Stomach (tissue), 9 donors: Measurements from ENCODE around the gene NDUFAF2. TPM values are rescaled to one million over a fixed set of nuclear protein-coding genes. Genes with fewer than 3 reads are reported as not detected.
"Not testable (repeated sequence)": the region's sequence is repeated elsewhere in the genome, so short reads cannot be mapped to it uniquely, and the experiment has no call there.

ENCODE experiments used
- DNase-seq, 2 donors: peaks; one replicate each; pipeline versions ENCODE4 v3.0.0 to v3.0.0-alpha.2; 2013 to 2019
- H3K27ac ChIP-seq, 5 donors: fragments of 200-600 bp in 4 of 5; sonication (generic) in 4 of 5; one replicate each; pipeline ENCODE4 v1.5.1; 2013 to 2019; ENCODE audit warnings: mild to moderate bottlenecking in 1 of 5, moderate library complexity in 1 of 5
- H3K27me3 ChIP-seq, 3 donors: fragments of 200-600 bp; sonication (generic); one replicate each; pipeline ENCODE4 v1.5.1; 2017 to 2019; ENCODE audit warnings: mixed run types in 1 of 3
- H3K36me3 ChIP-seq, 4 donors: fragments of 200-600 bp; sonication (generic); 1 replicate in 3 of 4; 2 replicates in 1 of 4; pipeline ENCODE4 v1.5.1; 2016 to 2019
- H3K4me1 ChIP-seq, 4 donors: fragments of 200-600 bp; sonication (generic); one replicate each; pipeline ENCODE4 v1.5.1; 2016 to 2019
- H3K4me3 ChIP-seq, 4 donors: fragments of 200-600 bp; sonication (generic) in 3 of 4; one replicate each; pipeline ENCODE4 v1.5.1; 2016 to 2019; ENCODE audit warnings: mild to moderate bottlenecking in 1 of 4
- H3K9me3 ChIP-seq, 4 donors: fragments of 200-600 bp; sonication (generic); one replicate each; pipeline ENCODE4 v1.5.1; 2016 to 2019
- EP300 ChIP-seq: sonication (generic); formaldehyde crosslinking; IDR thresholded peaks from one replicate; pipeline ENCODE4 v1.6.1; 2017; ENCODE audit warnings: antibody characterized with exemption
- POLR2A ChIP-seq, 4 donors: fragments of 450-650 bp; IDR thresholded peaks; one replicate each; pipeline ENCODE4 v1.6.1; 2016; ENCODE audit warnings: antibody characterized with exemption in 4 of 4, control low read depth in 2 of 4, mild to moderate bottlenecking in 1 of 4, moderate library complexity in 1 of 4
- POLR2AphosphoS5 ChIP-seq, 3 donors: sonication (generic); formaldehyde crosslinking; IDR thresholded peaks; one replicate each; pipeline ENCODE4 v1.6.1; 2016; ENCODE audit warnings: antibody characterized with exemption in 3 of 3
- WGBS, 5 donors: extraction: QIAGEN DNeasy Blood & Tissue Kit in 3 of 5; methylation state at CpG; one replicate each; pipeline versions ENCODE4 v1.1.5 to v1.1.7; 2013 to 2018; 5-methylcytosine and 5-hydroxymethylcytosine counted together
- intact Hi-C: fragments of 100-400 bp; cut with DNase I; formaldehyde crosslinking; loops from one replicate; pipeline ENCODE4 v1.15.1; 2023; ENCODE audit warnings: low total_unique reads
- polyA plus RNA-seq, 3 donors: library from polyadenylated mRNA; stranded (reverse); fragments of 200-250 nt; gene quantifications; one replicate each; pipeline ENCODE4 v1.2.3, GENCODE V29; 2013
- total RNA-seq, 5 donors: library from RNA; depleted of rRNA; stranded (reverse); fragments of >200 nt; gene quantifications; one replicate each; pipeline versions ENCODE4 v1.1.0 to v1.2.3, GENCODE V29; 2014 to 2016
- TF ChIP-seq, protein P1 (sequence below), 7 experiments: fragments of 450-650 bp in 4 of 7; fragments of 200-600 bp in 3 of 7; sonication (generic) in 3 of 7; IDR thresholded peaks; one replicate each; pipeline ENCODE4 v1.5.1; 2016 to 2019; ENCODE audit warnings: antibody characterized with exemption in 7 of 7, control low read depth in 2 of 7, mild to moderate bottlenecking in 1 of 7
- donor health status: healthy with polysubstance abuse.
- donor health status: Bipolar disorder and iron deficiency.
- donor health status: healthy.

NDUFAF2 gene
- total and polyA plus RNA-seq, 8 donors = 3.5 to 61.9 (median 29.3) TPM

DNA sequence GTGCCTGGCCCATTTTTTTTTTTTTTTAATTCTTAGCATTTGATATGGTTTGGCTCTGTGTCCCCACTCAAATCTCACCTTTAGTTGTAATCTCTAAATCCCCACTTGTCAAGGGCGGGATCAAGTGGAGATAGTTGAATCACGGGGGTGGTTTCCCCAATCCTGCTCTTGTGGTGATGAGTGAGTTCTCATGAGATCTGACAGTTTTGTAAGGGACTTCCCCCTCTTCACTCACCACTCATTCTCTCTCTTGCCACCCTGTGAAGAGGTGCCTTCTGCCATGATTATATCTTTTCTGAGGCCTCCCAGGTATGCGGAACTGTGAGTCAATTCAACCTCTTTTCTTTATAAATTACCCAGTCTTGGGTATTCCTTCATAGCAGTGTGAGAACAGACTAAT lies 27.2 kb downstream of the NDUFAF2 start:
- peaks cover 0 to 14% (median 7%) of the 10 kb centered on the region in 4 donors for H3K9me3 ChIP-seq
- intact Hi-C loops = no loop called here
- no peaks in the 10 kb centered on the region for H3K36me3 ChIP-seq
- H3K27ac ChIP-seq = no peak overlapping the region
- WGBS, 5 donors = 73 to 92% (median 87%) methylated on average over 3 of the region's 3 CpGs
- no peaks in the 10 kb centered on the region for H3K4me1 ChIP-seq
- no peak for DNase-seq
- no peak overlapping the region for H3K4me3 ChIP-seq
- TF ChIP-seq EP300 = no peak
- no peak for TF ChIP-seq POLR2A (IDR thresholded peaks at IDR 0.05)
- TF ChIP-seq POLR2AphosphoS5 (IDR thresholded peaks at IDR 0.05) = no peak
- TF ChIP-seq, protein P1, sequence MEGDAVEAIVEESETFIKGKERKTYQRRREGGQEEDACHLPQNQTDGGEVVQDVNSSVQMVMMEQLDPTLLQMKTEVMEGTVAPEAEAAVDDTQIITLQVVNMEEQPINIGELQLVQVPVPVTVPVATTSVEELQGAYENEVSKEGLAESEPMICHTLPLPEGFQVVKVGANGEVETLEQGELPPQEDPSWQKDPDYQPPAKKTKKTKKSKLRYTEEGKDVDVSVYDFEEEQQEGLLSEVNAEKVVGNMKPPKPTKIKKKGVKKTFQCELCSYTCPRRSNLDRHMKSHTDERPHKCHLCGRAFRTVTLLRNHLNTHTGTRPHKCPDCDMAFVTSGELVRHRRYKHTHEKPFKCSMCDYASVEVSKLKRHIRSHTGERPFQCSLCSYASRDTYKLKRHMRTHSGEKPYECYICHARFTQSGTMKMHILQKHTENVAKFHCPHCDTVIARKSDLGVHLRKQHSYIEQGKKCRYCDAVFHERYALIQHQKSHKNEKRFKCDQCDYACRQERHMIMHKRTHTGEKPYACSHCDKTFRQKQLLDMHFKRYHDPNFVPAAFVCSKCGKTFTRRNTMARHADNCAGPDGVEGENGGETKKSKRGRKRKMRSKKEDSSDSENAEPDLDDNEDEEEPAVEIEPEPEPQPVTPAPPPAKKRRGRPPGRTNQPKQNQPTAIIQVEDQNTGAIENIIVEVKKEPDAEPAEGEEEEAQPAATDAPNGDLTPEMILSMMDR (IDR thresholded peaks at IDR 0.05) = no peak
- H3K27me3 ChIP-seq = no peaks in the 10 kb centered on the region

DNA sequence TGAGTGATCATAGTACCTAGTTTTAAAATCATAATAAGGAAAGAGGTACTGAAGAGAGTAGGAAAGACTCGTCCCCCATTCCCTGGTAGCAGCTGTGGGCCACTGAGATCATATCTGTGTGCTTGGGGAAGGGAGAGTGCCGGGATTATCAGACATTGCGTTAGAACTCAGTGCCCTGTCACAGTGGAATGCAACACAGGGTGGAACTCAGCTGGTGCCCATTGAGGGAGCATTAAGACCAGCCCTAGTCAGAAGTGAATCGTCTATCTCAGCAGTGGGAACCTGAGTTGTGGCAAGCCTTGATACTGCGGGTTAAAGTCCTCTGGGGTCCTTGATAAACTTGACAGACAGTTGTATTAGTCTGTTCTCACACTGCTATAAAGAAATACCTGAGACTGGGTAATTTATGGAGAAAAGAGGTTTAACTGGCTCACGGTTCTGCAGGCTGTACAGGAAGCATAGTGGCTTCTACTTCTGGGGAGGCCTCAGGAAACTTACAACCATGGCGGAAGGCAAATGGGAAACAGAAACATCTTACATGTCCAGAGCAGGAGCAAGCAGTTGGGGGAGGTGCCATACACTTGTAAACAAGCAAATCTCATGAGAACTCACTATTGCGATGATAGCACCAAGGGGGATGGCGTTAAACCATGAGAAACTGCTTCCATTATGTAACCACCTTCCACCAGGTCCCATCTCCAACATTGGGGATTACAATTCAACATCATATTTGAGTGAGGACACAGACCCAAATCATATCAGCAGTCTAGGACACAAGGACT lies 33.1 kb downstream of the NDUFAF2 start:
- H3K4me3 ChIP-seq = no peak overlapping the region
- peaks cover 0 to 7% (median 0%) of the 10 kb centered on the region in 4 donors for H3K9me3 ChIP-seq
- no peak overlapping the region for H3K27ac ChIP-seq
- peaks cover 0 to 7% (median 0%) of the 10 kb centered on the region in 4 donors for H3K4me1 ChIP-seq
- DNase-seq = no peak
- WGBS, 5 donors = 70 to 90% (median 80%) methylated on average over 8 to 9 of the region's 9 CpGs
- no peaks in the 10 kb centered on the region for H3K36me3 ChIP-seq
- TF ChIP-seq, protein P1 (IDR thresholded peaks at IDR 0.05) = no peak
- TF ChIP-seq POLR2AphosphoS5 (IDR thresholded peaks at IDR 0.05) (no peak), POLR2A (IDR thresholded peaks at IDR 0.05) (no peak), EP300 (no peak)
- no peaks in the 10 kb centered on the region for H3K27me3 ChIP-seq
- intact Hi-C loops = no loop called here

DNA sequence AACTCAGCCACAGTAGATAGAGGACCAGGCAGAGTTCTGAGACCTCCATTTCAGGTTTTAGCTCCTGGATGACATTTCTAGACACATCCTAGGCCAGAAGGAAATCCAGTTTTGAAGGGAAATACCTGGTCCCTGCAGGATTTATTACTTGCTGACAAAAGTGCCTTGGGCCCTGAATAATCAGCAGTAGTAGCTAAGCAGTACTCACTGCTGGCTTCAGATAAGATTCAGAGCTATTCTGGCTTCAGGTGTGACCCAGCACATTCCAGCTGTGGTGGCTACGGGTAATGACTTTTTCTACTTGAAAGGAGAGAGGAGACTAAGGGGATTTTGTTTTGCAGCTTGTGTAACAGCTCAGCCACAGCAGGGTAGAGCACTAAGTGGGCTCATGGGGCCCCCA lies 34.0 kb downstream of the NDUFAF2 start:
- TF ChIP-seq, protein P1 (IDR thresholded peaks at IDR 0.05) = no peak
- TF ChIP-seq EP300 (no peak), POLR2A (IDR thresholded peaks at IDR 0.05) (no peak), POLR2AphosphoS5 (IDR thresholded peaks at IDR 0.05) (no peak)
- H3K4me3 ChIP-seq = no peak overlapping the region
- peak in 1 of 2 donors; percentile 13 for DNase-seq
- no peaks in the 10 kb centered on the region for H3K36me3 ChIP-seq
- WGBS, 5 donors = 38 to 63% (median 47%) methylated on average over 1 of the region's 1 CpG
- no peaks in the 10 kb centered on the region for H3K27me3 ChIP-seq
- H3K4me1 ChIP-seq = peaks cover 0 to 7% (median 0%) of the 10 kb centered on the region in 4 donors
- H3K9me3 ChIP-seq = peaks cover 0 to 7% (median 0%) of the 10 kb centered on the region in 4 donors
- intact Hi-C loops = no loop called here
- H3K27ac ChIP-seq = no peak overlapping the region

DNA sequence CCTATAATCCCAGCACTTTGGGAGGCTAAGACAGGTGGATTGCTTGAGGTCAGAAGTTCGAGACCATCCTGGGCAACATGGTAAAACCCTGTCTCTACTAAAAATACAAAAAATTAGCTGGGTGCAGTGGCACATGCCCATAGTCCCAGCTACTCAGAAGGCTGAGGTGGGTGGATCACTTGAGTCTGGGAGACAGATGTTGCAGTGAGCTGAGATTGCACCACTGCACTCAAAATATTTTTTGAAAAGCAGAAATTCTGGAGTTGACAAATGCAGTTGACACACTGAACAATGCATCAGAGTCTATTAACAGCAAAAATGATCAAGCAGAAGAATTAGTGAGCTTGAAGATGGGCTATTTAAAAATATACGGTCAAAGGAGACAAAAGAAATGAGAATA lies 35.5 kb downstream of the NDUFAF2 start:
- TF ChIP-seq POLR2AphosphoS5 (IDR thresholded peaks at IDR 0.05) = no peak
- TF ChIP-seq EP300 = no peak
- no peak for TF ChIP-seq POLR2A (IDR thresholded peaks at IDR 0.05)
- TF ChIP-seq, protein P1 (IDR thresholded peaks at IDR 0.05) = no peak
- 94 to 100% (median 98%) methylated on average over 2 of the region's 2 CpGs for WGBS, 5 donors
- no peak for DNase-seq
- Histone ChIP-seq H3K9me3 (peaks cover 0 to 7% (median 0%) of the 10 kb centered on the region in 4 donors), H3K4me1 (peaks cover 0 to 7% (median 0%) of the 10 kb centered on the region in 4 donors), H3K27me3 (no peaks in the 10 kb centered on the region), H3K27ac (no peak overlapping the region), H3K4me3 (no peak overlapping the region), H3K36me3 (no peaks in the 10 kb centered on the region)
- intact Hi-C loops = no loop called here

DNA sequence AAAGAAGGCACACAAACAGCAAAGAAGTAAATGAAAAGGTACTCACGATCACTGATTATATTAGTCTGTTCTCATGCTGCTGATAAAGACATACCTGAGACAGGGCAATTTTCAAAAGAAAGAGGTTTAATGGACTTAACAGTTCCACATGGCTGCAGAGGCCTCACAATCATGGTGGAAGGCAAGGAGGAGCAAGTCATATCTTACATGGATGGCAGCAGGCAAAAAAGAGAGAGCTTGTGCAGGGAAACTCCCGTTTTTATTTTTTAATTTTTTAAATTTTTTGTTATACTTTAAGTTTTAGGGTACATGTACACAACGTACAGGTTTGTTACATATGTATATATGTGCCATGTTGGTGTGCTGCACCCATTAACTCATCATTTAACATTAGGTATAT lies 37.1 kb downstream of the NDUFAF2 start:
- H3K4me3 ChIP-seq, H3K9me3 ChIP-seq, DNase-seq, H3K27me3 ChIP-seq, H3K36me3 ChIP-seq, H3K4me1 ChIP-seq, H3K27ac ChIP-seq, intact Hi-C loops: not testable (repeated sequence)
- 92 to 95% (median 95%) methylated on average over 3 of the region's 3 CpGs for WGBS, 5 donors
